Suprapubic skin (tissue), 4 donors: ENCODE results near the gene DHRS9. TPM values are rescaled to one million over a fixed set of nuclear protein-coding genes. Genes with fewer than 3 reads are reported as not detected.

ENCODE experiments used
- DNase-seq, 2 donors: peaks; one replicate each; pipeline ENCODE4 v3.0.0-alpha.2; 2019; ENCODE audit warnings: low spot score in 2 of 2
- H3K27ac ChIP-seq: fragments of 200-600 bp; sonication (generic); one replicate; pipeline ENCODE4 v1.5.1; 2019
- H3K27me3 ChIP-seq: fragments of 200-600 bp; sonication (generic); one replicate; pipeline ENCODE4 v1.5.1; 2019
- H3K36me3 ChIP-seq: fragments of 200-600 bp; sonication (generic); one replicate; pipeline ENCODE4 v1.5.1; 2019
- H3K4me1 ChIP-seq: fragments of 200-600 bp; sonication (generic); one replicate; pipeline ENCODE4 v1.5.1; 2019
- H3K4me3 ChIP-seq: fragments of 200-600 bp; sonication (generic); one replicate; pipeline ENCODE4 v1.5.1; 2019; ENCODE audit warnings: mild to moderate bottlenecking
- H3K9me3 ChIP-seq: fragments of 200-600 bp; sonication (generic); one replicate; pipeline ENCODE4 v1.5.1; 2019
- CTCF ChIP-seq, 2 donors: fragments of 200-600 bp in 1 of 2; fragments of 450-650 bp in 1 of 2; sonication (generic) in 1 of 2; IDR thresholded peaks; one replicate each; pipeline ENCODE4 v1.5.1; 2016 to 2019; ENCODE audit warnings: antibody characterized with exemption in 2 of 2, mild to moderate bottlenecking in 1 of 2, moderate library complexity in 1 of 2
- EP300 ChIP-seq: sonication (generic); formaldehyde crosslinking; IDR thresholded peaks from one replicate; pipeline ENCODE4 v1.6.1; 2017; ENCODE audit warnings: antibody characterized with exemption
- POLR2A ChIP-seq, 2 donors: fragments of 450-650 bp; IDR thresholded peaks; one replicate each; pipeline ENCODE4 v1.6.1; 2017; ENCODE audit warnings: antibody characterized with exemption in 2 of 2, mild to moderate bottlenecking in 2 of 2, moderate library complexity in 2 of 2
- POLR2AphosphoS5 ChIP-seq, 3 donors: sonication (generic); formaldehyde crosslinking; IDR thresholded peaks; one replicate each; pipeline ENCODE4 v1.6.1; 2017; ENCODE audit warnings: antibody characterized with exemption in 3 of 3
- WGBS: methylation state at CpG from one replicate; pipeline ENCODE4 v1.1.5; 2018; 5-methylcytosine and 5-hydroxymethylcytosine counted together
- total RNA-seq, 4 donors: library from RNA; depleted of rRNA; stranded (reverse); fragments of >200 nt; gene quantifications; one replicate each; pipeline ENCODE4 v1.1.0, GENCODE V29; 2016

Gene DHRS9
- total RNA-seq, 4 donors from 2014 or later, result 2.0 to 3.9 (median 2.3) TPM

- Histone ChIP-seq H3K4me1 (peaks cover 4% of the 10 kb centered on the region), H3K27me3 (no peaks in the 10 kb centered on the region), H3K36me3 (no peaks in the 10 kb centered on the region), H3K27ac (no peak overlapping the region), H3K9me3 (peaks cover 9% of the 10 kb centered on the region), H3K4me3 (no peak overlapping the region)
- no peak for DNase-seq
- 35% methylated on average over 1 of the region's 1 CpG for WGBS
- TF ChIP-seq POLR2A (IDR thresholded peaks at IDR 0.05) (no peak), CTCF (IDR thresholded peaks at IDR 0.05) (no peak), EP300 (no peak), POLR2AphosphoS5 (IDR thresholded peaks at IDR 0.05) (no peak)
These were observed 27.8 kb upstream of the DHRS9 start for GRCh38 chr2:169041594-169041993.

GRCh38 chr2:169042856-169043255 is 26.5 kb upstream of the DHRS9 start:
- H3K27ac ChIP-seq, result no peak overlapping the region
- DNase-seq, result no peak
- TF ChIP-seq CTCF (IDR thresholded peaks at IDR 0.05) (no peak), POLR2AphosphoS5 (IDR thresholded peaks at IDR 0.05) (no peak), EP300 (no peak), POLR2A (IDR thresholded peaks at IDR 0.05) (no peak)
- H3K36me3 ChIP-seq, result no peaks in the 10 kb centered on the region
- no peak overlapping the region for H3K4me3 ChIP-seq
- 95% methylated on average over 1 of the region's 1 CpG for WGBS
- H3K27me3 ChIP-seq, result no peaks in the 10 kb centered on the region
- peaks cover 9% of the 10 kb centered on the region for H3K9me3 ChIP-seq
- H3K4me1 ChIP-seq, result peaks cover 11% of the 10 kb centered on the region

GRCh38 chr2:169046440-169047151 is 22.8 kb upstream of the DHRS9 start:
- 49% methylated on average over 3 of the region's 4 CpGs for WGBS
- H3K4me3 ChIP-seq, result no peak overlapping the region
- no peaks in the 10 kb centered on the region for H3K27me3 ChIP-seq
- no peak overlapping the region for H3K27ac ChIP-seq
- DNase-seq, result no peak
- TF ChIP-seq CTCF (IDR thresholded peaks at IDR 0.05) (no peak), EP300 (no peak), POLR2A (IDR thresholded peaks at IDR 0.05) (no peak), POLR2AphosphoS5 (IDR thresholded peaks at IDR 0.05) (no peak)
- H3K36me3 ChIP-seq, result no peaks in the 10 kb centered on the region
- peaks cover 9% of the 10 kb centered on the region for H3K9me3 ChIP-seq
- peaks cover 8% of the 10 kb centered on the region for H3K4me1 ChIP-seq

- 63% methylated on average over 2 of the region's 2 CpGs for WGBS
These were observed 21.8 kb upstream of the DHRS9 start for GRCh38 chr2:169047256-169048250.

More at GRCh38 chr2:169047256-169048250, 21.8 kb upstream of the DHRS9 start:
- Histone ChIP-seq H3K27ac (no peak overlapping the region), H3K36me3 (no peaks in the 10 kb centered on the region), H3K4me3 (no peak overlapping the region), H3K27me3 (no peaks in the 10 kb centered on the region), H3K9me3 (peaks cover 9% of the 10 kb centered on the region), H3K4me1 (peaks cover 8% of the 10 kb centered on the region)
- DNase-seq, result no peak
- TF ChIP-seq CTCF (IDR thresholded peaks at IDR 0.05) (no peak), POLR2AphosphoS5 (IDR thresholded peaks at IDR 0.05) (no peak), POLR2A (IDR thresholded peaks at IDR 0.05) (no peak), EP300 (no peak)
